LNCaP clone FGC (cell line): ENCODE results near the gene UBE2U.
"Not testable (repeated sequence)": the region's sequence is repeated elsewhere in the genome, so short reads cannot be mapped to it uniquely, and the experiment has no call there.

Experiments used
- DNase-seq: peaks from one replicate; pipeline ENCODE4 v3.0.0-alpha.2; 2011; ENCODE audit warnings: low read depth
- H3K4me3 ChIP-seq: 2 replicates; pipeline ENCODE4 v1.5.1; 2011; ENCODE audit warnings: mild to moderate bottlenecking, low read depth, low read length, control low read depth
- CTCF ChIP-seq: IDR thresholded peaks from 2 replicates; pipeline ENCODE4 v1.5.1; 2012; ENCODE audit warnings: mild to moderate bottlenecking; ENCODE audit not compliant: control insufficient read depth, insufficient read depth; ENCODE audit errors: extremely low read depth

The UBE2U gene

GRCh38 chr1:64242895-64243756 is 39.7 kb downstream of the UBE2U start:
- H3K4me3 ChIP-seq, result no peak overlapping the region
- TF ChIP-seq CTCF, result peak; percentile 64
- DNase-seq, result peak; percentile 22

- DNase-seq, result no peak
- no peak for TF ChIP-seq CTCF
- no peak overlapping the region for H3K4me3 ChIP-seq
These were observed 40.3 kb downstream of the UBE2U start for GRCh38 chr1:64243757-64244080.

- no peak for DNase-seq
- H3K4me3 ChIP-seq, result no peak overlapping the region
- no peak for TF ChIP-seq CTCF
These were observed 42.1 kb downstream of the UBE2U start for GRCh38 chr1:64245495-64245894.

GRCh38 chr1:64246294-64246917 is 43.0 kb downstream of the UBE2U start:
- peak; percentile 67 for TF ChIP-seq CTCF
- peak; percentile 23 for DNase-seq
- H3K4me3 ChIP-seq, result no peak overlapping the region

GRCh38 chr1:64248065-64248464 is 44.6 kb downstream of the UBE2U start:
- no peak for DNase-seq
- H3K4me3 ChIP-seq, result no peak overlapping the region
- no peak for TF ChIP-seq CTCF

GRCh38 chr1:64250472-64250871 is 47.0 kb downstream of the UBE2U start:
- H3K4me3 ChIP-seq, DNase-seq: not testable (repeated sequence)

GRCh38 chr1:64251971-64252370 is 48.5 kb downstream of the UBE2U start:
- no peak for TF ChIP-seq CTCF
- H3K4me3 ChIP-seq, result no peak overlapping the region
- DNase-seq, result no peak

- not testable (repeated sequence) for DNase-seq
These were observed 53.8 kb downstream of the UBE2U start for GRCh38 chr1:64257233-64257632.

GRCh38 chr1:64258444-64258843 is 55.0 kb downstream of the UBE2U start:
- not testable (repeated sequence) for H3K4me3 ChIP-seq, DNase-seq

More at GRCh38 chr1:64257233-64257632, 53.8 kb downstream of the UBE2U start:
- not testable (repeated sequence) for H3K4me3 ChIP-seq
